HS-5 (cell line): ENCODE measurements around the gene PAQR6.
"Not testable (repeated sequence)": the region's sequence is repeated elsewhere in the genome, so short reads cannot be mapped to it uniquely, and the experiment has no call there.

ENCODE experiments used
- DNase-seq: peaks from one replicate; pipeline ENCODE4 v3.0.0-alpha.2; 2012; ENCODE audit warnings: low read depth

PAQR6 gene

DNA sequence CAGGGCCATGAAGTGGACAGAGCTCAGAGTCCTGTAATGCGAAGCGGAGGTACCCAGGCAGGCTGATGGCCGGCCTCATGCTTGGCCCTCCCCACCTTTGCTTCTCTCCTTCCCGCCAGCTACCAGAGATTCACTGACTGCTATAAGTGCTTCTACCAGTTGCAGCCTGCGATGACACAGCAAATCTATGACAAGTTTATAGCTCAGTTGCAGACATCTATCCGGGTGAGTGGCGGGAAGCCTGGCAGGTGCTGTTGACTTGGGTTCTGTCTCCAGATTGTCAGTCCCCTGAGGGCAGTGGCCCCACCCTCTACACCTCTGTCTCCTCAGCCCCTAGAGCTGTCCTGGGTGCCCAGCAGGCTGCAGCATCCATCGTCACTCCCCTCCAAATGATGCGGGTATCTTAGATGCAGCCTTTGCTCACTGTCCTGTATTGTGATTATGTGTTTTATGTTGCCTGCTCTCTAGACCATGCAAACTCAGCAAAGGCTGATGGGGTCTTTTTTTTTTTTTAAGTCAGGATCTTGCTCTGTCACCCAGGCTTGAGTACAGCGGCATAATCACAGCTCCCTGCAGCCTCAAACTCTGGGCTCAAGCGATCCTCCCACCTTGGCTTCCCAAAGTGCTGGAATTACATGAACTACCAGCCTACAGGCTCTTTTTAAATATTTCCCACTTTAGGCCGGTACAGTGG lies 15.5 kb downstream of the PAQR6 start:
- no peak for DNase-seq

DNA sequence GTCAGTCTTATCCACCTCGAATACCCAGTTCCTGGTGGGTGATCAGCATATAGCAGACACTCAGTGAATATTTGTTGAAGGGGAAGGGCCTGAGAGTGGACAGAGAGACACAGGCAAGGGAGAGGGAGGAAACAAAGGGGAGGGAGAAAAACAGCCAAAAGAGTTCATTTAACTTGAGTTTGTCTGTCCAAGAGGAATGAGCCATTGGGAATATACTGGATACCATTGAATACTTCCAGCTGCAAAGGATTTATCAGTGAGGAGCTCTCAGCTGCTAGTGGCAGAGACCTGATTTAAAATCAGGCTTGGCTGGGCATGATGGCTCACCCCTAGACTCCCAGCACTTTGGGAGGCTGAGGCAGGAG lies 17.4 kb downstream of the PAQR6 start:
- DNase-seq = no peak

DNA sequence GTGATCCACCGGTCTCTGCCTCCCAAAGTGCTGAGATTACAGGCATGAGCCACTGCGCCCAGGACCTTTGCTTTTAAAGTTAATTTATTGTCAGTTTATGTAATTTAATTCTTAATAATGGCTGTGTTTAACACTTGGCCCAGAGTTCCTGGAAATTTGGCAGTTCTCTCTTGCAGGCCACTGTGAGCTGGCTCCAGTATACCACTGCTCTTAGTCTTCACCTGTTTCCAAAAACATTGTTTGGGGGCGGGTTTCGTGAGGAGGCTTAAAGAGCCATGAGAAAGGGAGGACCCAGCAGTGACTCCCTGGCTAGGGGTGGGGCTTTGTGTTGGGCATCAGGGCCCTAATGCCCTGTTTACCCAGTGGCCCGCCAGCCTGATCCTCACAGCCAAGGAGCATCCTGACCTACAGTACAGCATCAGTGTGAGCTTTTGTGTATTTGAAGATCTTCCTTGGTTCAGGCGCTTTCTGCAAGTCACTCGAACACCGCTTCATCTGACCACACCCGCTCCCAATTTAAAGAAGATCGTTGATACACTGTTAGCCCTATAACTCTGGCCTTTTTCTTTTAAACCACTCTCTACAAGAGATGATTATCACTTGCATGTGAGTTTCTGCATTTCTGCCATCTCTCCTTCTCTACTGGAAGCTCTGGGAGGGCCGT lies 17.9 kb downstream of the PAQR6 start:
- DNase-seq = no peak

DNA sequence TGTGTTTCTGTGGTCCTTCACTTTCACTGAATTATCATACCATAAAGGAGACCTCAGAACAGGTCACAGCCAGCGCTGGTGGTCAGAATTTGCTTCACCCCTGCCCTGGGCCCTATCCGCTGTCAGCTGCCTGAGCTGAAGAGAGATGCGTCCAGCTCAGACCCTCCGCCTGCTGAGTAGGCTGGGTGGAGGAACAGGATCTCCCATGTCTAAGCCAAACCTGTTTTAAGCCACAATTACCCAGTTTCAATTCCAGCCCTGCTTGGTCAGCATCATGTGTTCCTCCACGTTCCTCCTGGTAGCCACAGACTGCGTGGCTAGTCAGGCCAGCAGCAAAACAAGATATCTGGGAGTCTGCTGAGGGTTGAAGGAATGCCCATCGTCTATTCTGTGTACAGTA lies 19.4 kb downstream of the PAQR6 start:
- DNase-seq = no peak

DNA sequence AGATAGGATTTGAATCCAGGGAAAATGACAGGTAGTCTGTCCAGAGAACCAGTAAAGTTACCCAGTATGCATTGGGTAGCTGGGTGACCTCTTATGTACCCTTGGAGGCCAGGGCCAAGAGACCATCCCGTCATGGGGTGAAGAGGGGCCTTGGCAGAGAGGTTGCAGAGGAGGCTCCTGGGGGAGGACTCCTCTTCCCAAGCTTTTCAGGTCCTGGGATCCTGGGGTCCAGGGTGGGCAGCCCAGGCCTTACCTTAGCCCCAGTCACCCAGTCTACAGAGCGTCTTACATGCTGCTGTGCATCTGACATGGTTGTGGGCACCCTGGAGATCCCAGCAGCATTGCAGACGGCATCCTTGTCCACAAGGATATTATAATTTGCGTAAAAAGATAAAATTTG lies 21.1 kb downstream of the PAQR6 start:
- no peak for DNase-seq

DNA sequence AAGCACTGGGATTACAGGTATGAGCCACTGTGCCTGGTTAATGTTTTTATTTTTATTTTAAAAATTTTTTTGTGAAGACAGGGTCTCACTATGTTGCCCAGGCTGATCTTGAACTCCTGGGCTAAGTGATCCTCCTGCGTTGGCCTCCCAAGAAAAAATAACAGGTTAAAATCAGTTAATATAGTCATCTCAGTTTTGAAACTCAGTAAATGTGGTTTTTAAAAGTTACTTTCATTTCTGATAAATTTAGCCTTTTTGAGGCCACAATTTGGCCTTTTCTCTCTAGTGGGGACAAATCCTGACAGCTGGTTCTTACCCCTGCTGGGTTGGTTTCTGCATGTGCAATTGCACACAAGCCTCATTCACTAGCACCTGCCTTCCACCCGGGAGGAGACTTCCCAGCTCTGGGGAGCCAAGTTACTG lies 21.7 kb downstream of the PAQR6 start:
- DNase-seq = no peak

DNA sequence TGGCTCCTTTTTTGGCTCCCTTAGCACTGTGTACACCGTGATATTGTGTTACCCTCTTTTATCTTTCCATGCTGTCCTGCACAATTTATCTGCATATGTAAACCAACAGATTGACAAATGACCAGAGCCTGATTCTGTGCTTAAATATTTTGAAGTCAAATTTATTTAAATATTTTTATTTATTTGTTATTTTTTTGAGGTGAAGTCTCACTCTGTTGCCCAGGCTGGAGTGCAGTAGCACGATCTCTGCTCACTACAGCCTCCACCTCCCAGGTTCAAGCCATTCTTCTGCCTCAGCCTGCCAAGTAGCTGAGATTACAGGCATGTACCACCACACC lies 22.2 kb downstream of the PAQR6 start:
- no peak for DNase-seq

DNA sequence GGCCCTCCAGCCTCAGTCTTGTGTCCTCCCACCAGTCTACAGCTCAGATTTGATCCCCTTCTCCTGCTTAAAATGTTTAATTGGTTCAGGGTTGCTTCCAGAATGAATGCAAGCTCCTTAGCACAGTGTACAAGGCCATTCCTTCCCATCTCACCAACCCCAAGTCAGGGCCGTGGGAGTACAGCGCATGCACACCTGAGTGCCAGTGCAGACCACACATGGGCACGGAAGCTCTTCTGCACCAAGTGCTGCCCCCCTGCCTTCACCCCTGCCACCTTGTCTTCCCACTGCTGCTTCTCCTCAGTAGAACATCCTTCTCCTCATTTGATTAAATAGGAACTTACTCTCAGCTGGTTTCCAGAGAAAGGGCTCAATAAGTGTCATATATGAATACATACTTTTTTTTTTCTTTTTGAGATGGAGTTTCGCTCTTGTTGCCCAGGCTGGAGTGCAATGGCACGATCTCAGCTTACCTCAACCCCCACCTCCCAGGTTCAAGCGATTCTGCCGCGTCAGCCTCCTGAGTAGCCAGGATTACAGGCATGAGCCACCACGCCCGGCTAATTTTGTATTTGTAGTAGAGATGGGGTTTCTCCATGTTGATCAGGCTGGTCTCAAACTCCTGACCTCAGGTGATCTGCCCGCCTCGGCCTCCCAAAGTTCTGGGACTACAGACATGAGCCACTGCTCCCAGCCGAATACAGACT lies 25.7 kb downstream of the PAQR6 start:
- no peak for DNase-seq

DNA sequence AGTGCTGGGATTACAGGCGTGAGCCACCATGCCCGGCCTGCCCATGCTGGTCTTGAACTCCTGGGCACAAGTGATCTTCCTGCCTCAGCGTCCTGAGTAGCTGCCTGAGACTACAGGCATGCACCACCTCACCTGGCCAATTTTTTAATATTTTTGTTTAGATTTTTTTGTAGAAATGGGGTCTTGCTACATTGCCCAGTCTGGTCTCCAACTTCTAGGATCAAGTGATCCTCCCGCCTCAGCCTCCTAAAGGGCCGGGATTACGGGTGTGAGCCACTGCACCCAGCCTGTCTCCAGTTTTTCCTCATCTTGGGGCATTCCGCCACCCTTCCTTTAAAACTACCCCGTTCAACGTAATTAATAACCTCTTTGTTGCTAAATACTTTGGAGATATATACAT lies 27.6 kb downstream of the PAQR6 start:
- no peak for DNase-seq

DNA sequence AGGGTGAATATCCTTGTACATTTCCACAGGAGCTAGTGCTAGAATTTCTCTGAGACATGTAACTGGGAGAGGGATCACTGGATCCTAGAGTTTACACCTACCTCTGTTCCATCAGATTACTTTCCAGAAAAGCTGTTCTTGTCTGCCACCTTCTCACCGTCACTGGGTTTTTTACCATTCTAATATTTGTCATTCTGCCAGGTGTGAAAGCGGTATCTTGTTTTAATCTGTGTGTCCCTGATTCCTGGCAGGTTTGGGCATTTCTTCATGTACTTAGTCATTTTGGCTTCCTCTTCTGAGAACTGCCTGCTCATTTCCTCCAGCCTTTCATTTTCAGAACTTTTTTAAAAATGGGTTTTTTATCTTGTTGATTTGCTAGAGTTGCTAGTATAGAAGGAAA lies 30.0 kb downstream of the PAQR6 start:
- DNase-seq = no peak

DNA sequence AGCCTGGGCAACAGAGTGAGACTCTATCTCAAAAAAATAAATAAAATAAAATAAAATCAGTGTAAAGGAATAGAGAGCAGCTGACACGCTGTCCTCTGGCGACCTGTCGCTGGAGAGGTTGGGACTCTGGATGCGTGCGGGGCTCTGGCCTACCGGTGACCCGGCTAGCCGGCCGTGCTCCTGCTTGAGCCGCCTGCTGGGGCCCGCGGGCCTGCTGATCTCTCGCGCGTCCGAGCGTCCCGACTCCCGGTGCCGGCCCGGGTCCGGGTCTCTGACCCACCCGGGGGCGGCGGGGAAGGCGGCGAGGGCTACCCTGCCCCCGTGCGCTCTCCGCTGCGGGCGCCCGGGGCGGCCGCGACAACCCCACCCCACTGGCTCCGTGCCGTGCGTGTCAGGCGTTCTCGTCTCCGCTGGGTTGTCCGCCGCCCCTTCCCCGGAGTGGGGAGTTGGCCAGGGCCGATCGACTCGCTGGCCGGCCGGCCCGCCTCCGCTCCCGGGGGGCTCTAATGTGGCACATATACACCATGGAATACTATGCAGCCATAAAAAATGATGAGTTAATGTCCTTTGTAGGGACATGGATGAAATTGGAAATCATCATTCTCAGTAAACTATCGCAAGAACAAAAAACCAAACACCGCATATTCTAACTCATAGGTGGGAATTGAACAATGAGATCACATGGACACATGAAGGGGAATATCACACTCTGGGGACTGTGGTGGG lies 31.3 kb downstream of the PAQR6 start:
- not testable (repeated sequence) for DNase-seq

DNA sequence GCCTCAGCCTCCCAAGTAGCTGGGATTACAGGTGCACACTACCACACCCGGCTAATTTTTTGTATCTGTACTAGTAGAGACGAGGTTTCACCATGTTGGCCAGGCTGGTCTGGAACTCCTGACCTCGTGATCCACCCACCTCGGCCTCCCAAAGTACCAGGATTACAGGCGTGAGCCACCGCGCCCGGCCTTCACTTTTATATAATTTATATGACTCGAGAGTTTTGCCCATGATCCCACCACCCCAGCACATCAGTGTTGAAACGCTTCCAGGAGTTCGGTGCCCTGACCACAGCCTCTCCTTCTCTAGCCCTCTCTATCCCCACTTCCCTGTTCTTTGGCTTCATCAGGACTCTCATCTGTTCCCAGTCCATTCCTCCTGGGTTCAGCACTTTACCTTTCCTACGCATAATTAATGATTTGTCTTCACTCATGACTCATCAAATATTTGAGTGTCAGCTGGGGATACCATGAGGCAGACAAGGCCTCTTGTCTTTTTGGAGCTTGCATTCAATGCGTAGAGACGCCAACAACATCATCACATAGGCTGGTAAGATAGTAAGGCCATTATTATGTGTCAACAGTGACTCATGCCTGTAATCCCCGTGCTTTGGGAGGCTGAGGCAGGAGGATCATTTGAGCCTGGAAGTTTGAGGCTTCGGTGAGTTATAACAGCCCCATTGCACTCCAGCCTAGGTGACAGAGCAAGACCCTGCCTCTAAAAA lies 33.7 kb downstream of the PAQR6 start:
- DNase-seq = no peak

DNA sequence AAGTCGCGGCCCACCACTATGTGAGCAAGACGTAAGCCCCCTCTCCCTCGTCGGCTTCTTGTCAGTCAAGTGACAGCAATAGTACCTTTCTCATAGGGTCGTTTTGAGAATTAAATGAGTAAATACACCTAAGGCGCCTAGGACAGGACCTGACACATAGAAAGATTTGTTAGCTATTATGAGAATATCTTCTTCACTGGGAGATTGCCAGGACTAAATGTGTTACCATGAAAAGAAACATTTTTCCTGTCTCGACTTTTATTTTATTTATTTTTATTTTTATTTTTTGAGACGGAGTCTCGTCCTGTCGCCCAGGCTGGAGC lies 34.3 kb downstream of the PAQR6 start:
- no peak for DNase-seq

DNA sequence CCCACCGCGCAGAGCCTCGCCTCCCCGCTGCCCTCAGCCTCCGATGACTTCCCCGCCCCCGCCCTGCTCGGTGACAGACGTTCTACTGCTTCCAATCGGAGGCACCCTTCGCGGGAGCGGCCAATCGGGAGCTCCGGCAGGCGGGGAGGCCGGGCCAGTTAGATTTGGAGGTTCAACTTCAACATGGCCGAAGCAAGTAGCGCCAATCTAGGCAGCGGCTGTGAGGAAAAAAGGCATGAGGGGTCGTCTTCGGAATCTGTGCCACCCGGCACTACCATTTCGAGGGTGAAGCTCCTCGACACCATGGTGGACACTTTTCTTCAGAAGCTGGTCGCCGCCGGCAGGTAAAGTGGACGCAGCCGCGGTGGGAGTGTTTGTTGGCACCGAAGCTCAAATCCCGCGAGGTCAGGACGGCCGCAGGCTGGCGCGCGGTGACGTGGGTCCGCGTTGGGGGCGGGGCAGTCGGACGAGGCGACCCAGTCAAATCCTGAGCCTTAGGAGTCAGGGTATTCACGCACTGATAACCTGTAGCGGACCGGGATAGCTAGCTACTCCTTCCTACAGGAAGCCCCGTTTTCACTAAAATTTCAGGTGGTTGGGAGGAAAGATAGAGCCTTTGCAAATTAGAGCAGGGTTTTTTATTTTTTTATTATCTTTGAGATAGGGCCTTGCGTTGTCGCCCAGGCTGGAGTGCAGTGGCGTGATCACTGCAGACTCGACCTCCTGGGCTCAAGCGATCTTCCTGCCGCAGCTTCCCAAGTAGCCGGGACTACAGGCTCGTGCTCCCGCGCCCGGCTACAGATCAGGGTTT lies 34.8 kb downstream of the PAQR6 start, which contains the start of gene PMF1:
TSS of gene PMF1 (plus strand) at position 175 of the 811 bp plus-strand sequence. CDS start at position 184, 9 bp downstream.
- DNase-seq = peak; percentile 94

DNA sequence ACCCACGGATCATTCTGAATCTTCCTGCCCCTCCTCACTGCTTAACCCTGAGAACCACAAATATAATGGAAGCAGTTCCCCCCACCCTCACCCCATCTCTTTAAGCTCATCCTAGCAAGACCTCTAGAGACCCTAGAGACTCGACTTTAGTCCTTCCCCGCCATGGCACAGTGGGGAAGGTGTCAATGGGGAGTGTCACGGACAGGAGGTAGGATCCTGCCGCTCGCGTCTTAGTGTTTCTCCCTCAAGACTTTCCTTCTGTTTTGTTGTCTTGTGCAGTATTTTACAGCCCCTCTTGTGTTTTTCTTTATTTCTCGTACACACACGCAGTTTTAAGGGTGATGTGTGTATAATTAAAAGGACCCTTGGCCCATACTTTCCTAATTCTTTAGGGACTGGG lies 35.7 kb downstream of the PAQR6 start:
- DNase-seq = no peak

DNA sequence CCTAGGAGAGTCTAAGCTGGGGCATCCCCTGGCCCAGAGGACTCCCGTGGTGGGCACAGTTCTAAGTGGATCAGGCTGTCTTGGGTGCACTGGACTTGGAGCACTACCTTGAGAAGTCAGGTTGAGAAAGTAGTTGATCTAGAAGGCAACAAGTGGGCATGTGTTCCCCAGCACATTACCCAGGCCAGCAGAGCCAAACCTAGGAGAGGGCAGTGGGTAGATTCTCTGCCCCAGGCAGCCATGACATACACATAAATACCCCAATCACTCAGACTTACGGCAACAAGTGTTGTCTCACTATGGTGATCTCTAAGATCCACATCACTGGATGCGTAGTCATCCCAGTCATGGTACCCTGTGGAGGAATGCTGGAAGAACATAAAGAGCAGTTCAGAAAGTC lies 36.6 kb downstream of the PAQR6 start:
- DNase-seq = no peak

DNA sequence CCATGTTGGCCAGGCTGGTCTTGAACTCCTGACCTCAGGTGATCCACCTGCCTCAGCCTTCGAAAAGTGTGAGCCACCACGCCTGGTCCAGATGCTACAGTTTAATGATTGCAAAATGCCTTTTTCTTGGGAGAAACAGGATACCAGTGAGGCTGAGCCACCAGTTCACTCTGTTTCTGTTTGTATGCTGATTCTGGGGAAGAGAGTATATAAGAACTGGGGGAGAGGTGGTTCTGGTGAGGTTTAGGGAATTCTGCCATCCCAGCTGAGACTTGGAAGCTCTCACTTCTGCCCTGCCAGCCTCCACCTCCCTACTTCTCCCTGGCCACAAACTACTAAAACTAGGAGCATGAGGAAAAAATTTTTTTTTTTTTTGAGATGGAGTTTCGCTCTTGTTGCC lies 43.2 kb downstream of the PAQR6 start:
- DNase-seq = no peak

DNA sequence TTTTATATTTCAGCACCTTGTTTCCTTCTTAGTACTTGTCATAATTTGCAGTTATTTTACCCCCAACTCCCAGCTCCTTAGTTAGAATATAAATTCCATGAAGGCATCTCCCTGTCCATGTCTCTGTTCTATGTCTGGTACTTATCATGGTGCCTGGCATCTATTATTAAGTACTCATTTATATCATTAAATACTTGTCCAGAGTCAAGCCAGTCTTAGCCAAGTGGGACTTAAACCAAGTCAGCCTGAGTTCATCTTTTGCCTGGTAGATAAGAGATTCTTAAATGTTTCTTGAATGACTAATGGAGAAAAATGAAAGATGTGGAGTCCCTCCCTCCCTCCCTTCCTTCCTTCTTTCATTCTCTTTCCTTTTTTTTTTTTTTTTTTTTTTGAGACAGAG lies 44.5 kb downstream of the PAQR6 start:
- no peak for DNase-seq

DNA sequence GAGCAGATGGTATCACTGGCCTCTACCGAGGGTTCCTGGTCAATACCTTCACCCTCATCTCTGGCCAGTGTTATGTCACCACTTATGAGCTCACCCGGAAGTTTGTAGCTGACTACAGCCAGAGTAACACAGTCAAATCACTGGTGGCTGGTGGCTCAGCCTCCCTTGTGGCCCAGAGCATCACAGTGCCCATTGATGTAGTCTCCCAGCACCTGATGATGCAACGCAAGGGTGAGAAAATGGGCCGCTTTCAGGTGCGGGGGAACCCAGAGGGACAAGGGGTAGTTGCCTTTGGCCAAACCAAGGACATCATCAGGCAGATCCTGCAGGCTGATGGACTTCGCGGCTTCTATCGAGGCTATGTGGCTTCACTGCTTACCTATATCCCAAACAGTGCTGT lies 47.8 kb downstream of the PAQR6 start:
- no peak for DNase-seq

DNA sequence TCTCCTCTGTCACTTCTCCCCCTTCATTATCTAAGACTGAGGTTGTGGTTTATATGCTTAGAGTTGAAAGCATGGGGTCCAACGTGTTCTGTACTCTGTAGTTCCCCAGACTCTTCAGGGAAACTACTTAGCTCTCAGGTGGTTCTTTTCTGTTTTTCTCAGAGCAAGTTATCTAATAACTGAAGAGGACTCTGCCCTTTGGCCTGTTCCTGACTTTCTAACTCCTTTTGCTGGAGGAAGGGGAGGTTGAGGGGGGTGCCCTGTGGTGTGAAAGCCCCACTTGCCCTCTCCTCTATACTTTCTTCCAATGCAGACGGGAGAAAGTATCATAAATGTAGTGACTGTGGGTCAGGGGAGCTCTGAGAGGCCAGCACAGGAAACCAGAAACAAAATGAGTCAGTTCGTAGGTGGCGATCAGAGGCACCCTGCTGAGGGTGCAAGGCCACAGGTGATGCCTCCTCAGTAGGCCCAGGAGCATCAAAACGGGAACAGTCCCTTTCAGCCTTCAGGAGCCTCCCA lies 49.0 kb downstream of the PAQR6 start:
- no peak for DNase-seq

DNA sequence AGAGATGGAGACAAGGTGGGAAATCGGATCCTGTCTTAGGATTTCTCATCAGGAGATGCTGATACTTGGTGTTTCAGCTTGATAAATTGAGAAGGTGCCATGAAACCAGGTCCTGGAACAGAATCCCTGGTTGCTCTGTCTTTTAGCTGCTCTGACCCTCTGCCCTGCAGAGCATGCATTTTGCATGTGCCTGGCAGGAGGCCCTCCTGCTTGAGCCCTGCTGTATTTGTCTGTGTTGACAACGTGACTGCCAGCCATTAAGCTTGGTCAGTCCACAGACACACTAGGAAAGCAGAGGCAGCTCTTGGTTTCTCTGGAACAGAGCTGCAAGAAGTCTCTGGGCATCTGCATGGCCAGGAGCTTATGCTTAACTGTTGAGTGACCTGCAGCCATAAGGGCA lies 51.4 kb downstream of the PAQR6 start:
- DNase-seq = no peak
